NCI-H526 (cell line): ENCODE data around the gene CNNM1.

Experiments used
- DNase-seq, 2 experiments: peaks; one replicate each; lab custom pipeline; 2025; lab: John Stamatoyannopoulos, UW

The CNNM1 gene

GRCh38 chr10:99337311-99337811, 8.2 kb downstream of the CNNM1 start:
- DNase-seq, result peak; percentile 42 to 53

- DNase-seq, result no peak
Observed at GRCh38 chr10:99337901-99338300, 8.7 kb downstream of the CNNM1 start.

- DNase-seq, result no peak
Observed at GRCh38 chr10:99339077-99339476, 9.9 kb downstream of the CNNM1 start.

GRCh38 chr10:99339563-99340047, 10.4 kb downstream of the CNNM1 start:
- no peak for DNase-seq

- no peak for DNase-seq
Observed at GRCh38 chr10:99340650-99341049, 11.5 kb downstream of the CNNM1 start.

GRCh38 chr10:99341248-99341647, 12.1 kb downstream of the CNNM1 start:
- DNase-seq, result no peak

- DNase-seq, result no peak
Observed at GRCh38 chr10:99341860-99342490, 12.8 kb downstream of the CNNM1 start.

- DNase-seq, result no peak
Observed at GRCh38 chr10:99343262-99343661, 14.1 kb downstream of the CNNM1 start.

- no peak for DNase-seq
Observed at GRCh38 chr10:99344715-99345114, 15.6 kb downstream of the CNNM1 start.

GRCh38 chr10:99345350-99345749, 16.2 kb downstream of the CNNM1 start:
- no peak for DNase-seq

- no peak for DNase-seq
Observed at GRCh38 chr10:99346247-99346646, 17.1 kb downstream of the CNNM1 start.

GRCh38 chr10:99347672-99348071, 18.5 kb downstream of the CNNM1 start:
- DNase-seq, result no peak

GRCh38 chr10:99353182-99353581, 24.0 kb downstream of the CNNM1 start:
- DNase-seq, result no peak

- DNase-seq, result no peak
Observed at GRCh38 chr10:99357691-99358090, 28.5 kb downstream of the CNNM1 start.

GRCh38 chr10:99358101-99358500, 28.9 kb downstream of the CNNM1 start:
- DNase-seq, result peak; percentile 46 to 58

- DNase-seq, result peak in 1 of 2 experiments; percentile 0
Observed at GRCh38 chr10:99360934-99361333, 31.8 kb downstream of the CNNM1 start.

- no peak for DNase-seq
Observed at GRCh38 chr10:99364125-99364524, 35.0 kb downstream of the CNNM1 start.

GRCh38 chr10:99365311-99365710, 36.2 kb downstream of the CNNM1 start:
- no peak for DNase-seq

- DNase-seq, result no peak
Observed at GRCh38 chr10:99365736-99366135, 36.6 kb downstream of the CNNM1 start.

GRCh38 chr10:99366666-99367065, 37.5 kb downstream of the CNNM1 start:
- DNase-seq, result no peak

GRCh38 chr10:99368646-99369045, 39.5 kb downstream of the CNNM1 start:
- no peak for DNase-seq

GRCh38 chr10:99369126-99369525, 40.0 kb downstream of the CNNM1 start:
- DNase-seq, result no peak

- no peak for DNase-seq
Observed at GRCh38 chr10:99369551-99369950, 40.4 kb downstream of the CNNM1 start.

GRCh38 chr10:99370993-99371392, 41.8 kb downstream of the CNNM1 start:
- peak in 1 of 2 experiments; percentile 41 for DNase-seq
